Measurements from ENCODE around the gene FYN.
"Not testable (repeated sequence)": the region's sequence is repeated elsewhere in the genome, so short reads cannot be mapped to it uniquely, and the experiment has no call there.

FYN gene

GRCh38 chr6:111789598-111789997 is 83.7 kb downstream of the FYN start:
- DNase-seq (ENCODE audit: low spot score) = peak; percentile 50

GRCh38 chr6:111788379-111789276 is 84.6 kb downstream of the FYN start:
- no peak for DNase-seq (ENCODE audit: low spot score)

- DNase-seq (ENCODE audit: low spot score) = not testable (repeated sequence)
Measured at GRCh38 chr6:111786151-111786550, 87.1 kb downstream of the FYN start.

GRCh38 chr6:111784433-111784832 is 88.8 kb downstream of the FYN start:
- DNase-seq (ENCODE audit: low spot score) = no peak

- DNase-seq (ENCODE audit: low spot score) = no peak
Measured at GRCh38 chr6:111782887-111783466, 90.3 kb downstream of the FYN start.

GRCh38 chr6:111782192-111782809 is 91.0 kb downstream of the FYN start:
- DNase-seq (ENCODE audit: low spot score) = no peak

- DNase-seq (ENCODE audit: low spot score) = no peak
Measured at GRCh38 chr6:111781041-111781708, 92.1 kb downstream of the FYN start.

GRCh38 chr6:111780393-111780792 is 92.9 kb downstream of the FYN start:
- no peak for DNase-seq (ENCODE audit: low spot score)

GRCh38 chr6:111779660-111780059 is 93.6 kb downstream of the FYN start:
- no peak for DNase-seq (ENCODE audit: low spot score)

- DNase-seq (ENCODE audit: low spot score) = no peak
Measured at GRCh38 chr6:111779031-111779430, 94.2 kb downstream of the FYN start.

- DNase-seq (ENCODE audit: low spot score) = no peak
Measured at GRCh38 chr6:111777357-111777756, 95.9 kb downstream of the FYN start.

GRCh38 chr6:111776236-111777221 is 96.7 kb downstream of the FYN start:
- peak; percentile 39 for DNase-seq (ENCODE audit: low spot score)

GRCh38 chr6:111775145-111775922 is 97.9 kb downstream of the FYN start:
- no peak for DNase-seq (ENCODE audit: low spot score)

- no peak for DNase-seq (ENCODE audit: low spot score)
Measured at GRCh38 chr6:111774346-111774703, 98.9 kb downstream of the FYN start.

GRCh38 chr6:111773501-111774345 is 99.5 kb downstream of the FYN start:
- no peak for DNase-seq (ENCODE audit: low spot score)

- no peak for DNase-seq (ENCODE audit: low spot score)
Measured at GRCh38 chr6:111772381-111772780, 100.9 kb downstream of the FYN start.

- DNase-seq (ENCODE audit: low spot score) = no peak
Measured at GRCh38 chr6:111771629-111772028, 101.6 kb downstream of the FYN start.

GRCh38 chr6:111771094-111771432 is 102.2 kb downstream of the FYN start:
- no peak for DNase-seq (ENCODE audit: low spot score)

- no peak for DNase-seq (ENCODE audit: low spot score)
Measured at GRCh38 chr6:111770263-111771093, 102.8 kb downstream of the FYN start.

Data from GM03348 (cell line).